Measurements from ENCODE around the gene LARGE1. TPM values are rescaled to one million over a fixed set of nuclear protein-coding genes. Genes with fewer than 3 reads are reported as not detected.

Gene LARGE1
- total RNA-seq, 2 experiments from 2014 or later: 0.81 to 2.0 TPM

- POLR2A ChIA-PET: no interaction called here
- no peak overlapping the region for H3K4me3 Mint-ChIP-seq
- H3K27ac Mint-ChIP-seq: no peak overlapping the region
- no peaks in the 10 kb centered on the region for H3K4me1 Mint-ChIP-seq (ENCODE audit: low read depth)
- no peaks in the 10 kb centered on the region for H3K36me3 Mint-ChIP-seq
- CTCF ChIA-PET: no interaction called here
- intact Hi-C loops (cut with micrococcal nuclease): no loop called here
- no peaks in the 10 kb centered on the region for H3K27me3 Mint-ChIP-seq
- H3K9me3 Mint-ChIP-seq: peaks cover 12% of the 10 kb centered on the region
- DNase-seq: no peak
These were observed 78.3 kb downstream of the LARGE1 start for GRCh38 chr22:33842006-33842354.

DNA sequence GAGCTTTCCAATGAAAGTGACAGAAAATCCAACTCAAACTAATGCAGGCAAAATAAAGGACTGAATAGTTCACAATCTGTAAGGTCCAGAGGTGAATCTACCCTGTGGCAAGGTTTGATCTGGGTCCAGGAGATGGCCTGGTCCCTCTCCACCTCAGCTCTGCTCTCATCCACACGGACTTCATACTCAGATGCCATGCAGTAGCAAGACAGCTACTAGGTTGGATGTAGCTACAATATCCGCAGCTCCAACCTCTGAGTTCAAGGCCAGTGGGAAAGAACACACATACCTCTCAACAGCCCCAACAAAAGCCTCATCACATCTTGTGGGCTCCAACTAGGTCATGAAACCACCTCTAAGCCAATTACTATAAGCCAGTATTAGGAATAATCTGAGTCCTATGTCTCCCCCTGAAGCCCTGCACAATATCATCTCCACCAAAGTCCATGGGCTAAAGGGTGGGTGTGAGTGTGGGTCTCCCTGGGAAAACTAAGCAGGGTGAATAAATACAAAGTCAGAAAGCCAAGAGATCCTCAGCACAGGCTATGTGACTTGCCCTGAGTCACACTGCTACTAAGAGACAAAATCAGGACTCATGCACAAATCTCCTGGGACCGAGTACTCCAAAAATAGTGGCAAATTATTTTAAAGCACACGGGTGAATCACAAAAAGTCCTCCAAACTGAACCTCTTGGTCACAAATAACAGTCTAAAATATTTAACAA is 78.8 kb downstream of the LARGE1 start:
- POLR2A ChIA-PET: no interaction called here
- H3K4me1 Mint-ChIP-seq (ENCODE audit: low read depth): no peaks in the 10 kb centered on the region
- H3K27me3 Mint-ChIP-seq: no peaks in the 10 kb centered on the region
- H3K4me3 Mint-ChIP-seq: no peak overlapping the region
- H3K27ac Mint-ChIP-seq: no peak overlapping the region
- CTCF ChIA-PET: no interaction called here
- H3K9me3 Mint-ChIP-seq: peaks cover 8% of the 10 kb centered on the region
- intact Hi-C loops (cut with micrococcal nuclease): no loop called here
- H3K36me3 Mint-ChIP-seq: no peaks in the 10 kb centered on the region
- no peak for DNase-seq

DNA sequence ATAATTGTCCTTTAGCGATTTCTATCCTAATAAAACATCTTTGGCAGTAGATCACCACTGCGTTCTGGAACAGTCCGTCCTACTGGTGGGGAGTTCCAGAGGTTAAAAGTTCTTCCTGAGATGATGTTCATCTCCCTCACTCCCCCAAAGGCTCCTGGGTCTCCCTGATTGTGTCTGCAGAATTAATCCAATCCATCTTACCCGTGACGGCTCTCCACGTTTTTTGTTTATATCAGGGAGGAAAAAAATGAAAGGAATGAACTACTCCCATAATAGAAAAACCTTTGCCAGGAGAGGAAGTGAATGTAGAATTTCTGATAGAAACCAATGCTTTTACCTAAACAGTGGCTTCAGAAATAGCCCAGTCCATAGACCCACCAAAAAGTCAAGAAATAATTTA is 81.6 kb downstream of the LARGE1 start:
- Mint-ChIP-seq H3K4me3 (no peak overlapping the region), H3K9me3 (no peaks in the 10 kb centered on the region), H3K36me3 (no peaks in the 10 kb centered on the region), H3K27me3 (no peaks in the 10 kb centered on the region), H3K4me1 (ENCODE audit: low read depth) (no peaks in the 10 kb centered on the region), H3K27ac (no peak overlapping the region)
- ChIA-PET POLR2A (no interaction called here), CTCF (no interaction called here)
- no peak for DNase-seq
- intact Hi-C loops (cut with micrococcal nuclease): no loop called here

GRCh38 chr22:33837826-33838225 is 82.5 kb downstream of the LARGE1 start:
- POLR2A ChIA-PET: no interaction called here

DNA sequence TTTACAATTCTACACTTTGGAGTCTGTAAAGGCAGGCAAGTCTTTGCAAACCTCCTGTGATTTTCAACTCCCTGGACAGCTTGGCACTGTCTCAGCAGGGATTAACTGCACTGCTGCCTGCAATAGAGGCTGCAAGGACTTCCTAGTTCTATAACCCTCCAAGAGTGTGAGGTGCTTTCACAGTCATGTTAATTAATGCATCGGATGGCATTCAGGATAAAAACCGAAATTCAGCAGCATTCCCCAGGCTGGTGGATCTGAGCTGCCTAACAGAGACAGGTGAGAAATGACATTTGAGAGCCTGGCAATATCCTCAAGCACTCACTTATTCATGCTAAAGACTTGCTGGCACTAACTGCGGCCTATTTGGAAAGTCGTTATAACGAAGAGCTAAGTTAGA is 85.0 kb downstream of the LARGE1 start:
- no peaks in the 10 kb centered on the region for H3K9me3 Mint-ChIP-seq
- ChIA-PET CTCF (no interaction called here), POLR2A (no interaction called here)

More at GRCh38 chr22:33837826-33838225, 82.5 kb downstream of the LARGE1 start:
- intact Hi-C loops (cut with micrococcal nuclease): no loop called here
- CTCF ChIA-PET: no interaction called here
- no peak overlapping the region for H3K4me3 Mint-ChIP-seq
- H3K27me3 Mint-ChIP-seq: no peaks in the 10 kb centered on the region
- no peak for DNase-seq
- H3K36me3 Mint-ChIP-seq: no peaks in the 10 kb centered on the region
- H3K4me1 Mint-ChIP-seq (ENCODE audit: low read depth): no peaks in the 10 kb centered on the region
- H3K9me3 Mint-ChIP-seq: no peaks in the 10 kb centered on the region
- no peak overlapping the region for H3K27ac Mint-ChIP-seq

DNA sequence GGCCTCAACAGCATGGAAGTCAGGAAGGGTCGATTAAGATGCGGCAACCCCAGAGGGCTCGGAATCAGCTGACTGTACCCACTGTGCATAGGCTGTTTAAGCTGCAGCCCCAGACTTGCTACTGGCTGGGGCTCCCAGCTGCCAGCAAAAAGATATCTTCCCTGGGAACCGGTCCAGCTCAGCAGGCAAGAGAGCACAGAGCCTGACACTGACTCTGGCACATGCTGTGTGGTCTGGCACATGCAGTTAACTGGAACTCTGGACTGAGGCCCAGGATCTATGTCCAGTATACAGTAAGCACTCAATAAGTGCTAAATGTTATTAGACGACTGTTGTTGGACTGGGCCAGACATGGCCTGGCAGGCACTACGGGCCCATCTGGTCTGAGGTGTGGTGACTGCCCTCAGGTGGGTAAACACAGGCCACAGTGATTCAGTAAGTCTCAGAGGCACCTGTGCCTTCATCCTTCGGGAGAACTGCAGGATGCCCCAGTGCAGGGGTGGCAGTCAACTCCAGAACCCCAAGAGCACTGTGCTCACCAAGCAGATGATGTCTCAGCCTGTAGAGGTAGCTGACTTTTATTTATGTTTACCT is 87.6 kb downstream of the LARGE1 start:
- Mint-ChIP-seq H3K36me3 (no peaks in the 10 kb centered on the region), H3K4me3 (no peak overlapping the region), H3K27me3 (no peaks in the 10 kb centered on the region), H3K4me1 (ENCODE audit: low read depth) (no peaks in the 10 kb centered on the region), H3K9me3 (no peaks in the 10 kb centered on the region), H3K27ac (no peak overlapping the region)
- DNase-seq: no peak
- intact Hi-C loops (cut with micrococcal nuclease): no loop called here
- ChIA-PET CTCF (no interaction called here), POLR2A (no interaction called here)

More for the DNA sequence above, 85.0 kb downstream of the LARGE1 start:
- H3K27me3 Mint-ChIP-seq: no peaks in the 10 kb centered on the region
- no peaks in the 10 kb centered on the region for H3K4me1 Mint-ChIP-seq (ENCODE audit: low read depth)
- H3K4me3 Mint-ChIP-seq: no peak overlapping the region
- DNase-seq: no peak
- H3K36me3 Mint-ChIP-seq: no peaks in the 10 kb centered on the region
- no peak overlapping the region for H3K27ac Mint-ChIP-seq
- intact Hi-C loops (cut with micrococcal nuclease): no loop called here

- intact Hi-C loops (cut with micrococcal nuclease): no loop called here
- H3K4me1 Mint-ChIP-seq (ENCODE audit: low read depth): no peaks in the 10 kb centered on the region
- ChIA-PET POLR2A (no interaction called here), CTCF (no interaction called here)
- no peak overlapping the region for H3K4me3 Mint-ChIP-seq
- no peak for DNase-seq
- no peak overlapping the region for H3K27ac Mint-ChIP-seq
- H3K27me3 Mint-ChIP-seq: no peaks in the 10 kb centered on the region
- H3K36me3 Mint-ChIP-seq: no peaks in the 10 kb centered on the region
- H3K9me3 Mint-ChIP-seq: no peaks in the 10 kb centered on the region
These were observed 88.6 kb downstream of the LARGE1 start for GRCh38 chr22:33831651-33832050.

DNA sequence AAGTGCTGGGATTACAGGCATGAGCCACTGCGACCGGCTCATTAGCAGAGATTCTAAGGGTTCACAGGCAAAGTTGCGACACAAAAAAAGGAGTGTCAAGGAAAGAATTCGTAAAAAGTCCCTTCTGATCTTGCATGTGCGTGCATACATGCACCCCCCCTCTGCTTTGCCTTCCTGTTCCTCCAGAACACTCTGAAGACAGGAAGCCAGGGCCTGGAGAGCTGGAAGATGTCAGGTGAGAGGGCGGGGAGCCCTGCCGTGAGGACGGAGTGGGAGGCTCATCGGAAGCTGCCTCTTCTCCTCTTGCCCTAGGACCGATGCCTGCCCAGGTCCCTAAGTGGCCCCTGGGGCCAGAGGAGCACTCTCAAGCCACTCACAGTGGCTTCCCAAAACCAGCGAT is 89.1 kb downstream of the LARGE1 start:
- no peaks in the 10 kb centered on the region for H3K27me3 Mint-ChIP-seq
- H3K9me3 Mint-ChIP-seq: no peaks in the 10 kb centered on the region
- intact Hi-C loops (cut with micrococcal nuclease): no loop called here
- ChIA-PET CTCF (no interaction called here), POLR2A (no interaction called here)
- no peak overlapping the region for H3K4me3 Mint-ChIP-seq
- DNase-seq: no peak
- H3K36me3 Mint-ChIP-seq: no peaks in the 10 kb centered on the region
- no peak overlapping the region for H3K27ac Mint-ChIP-seq
- H3K4me1 Mint-ChIP-seq (ENCODE audit: low read depth): no peaks in the 10 kb centered on the region

- DNase-seq: no peak
- POLR2A ChIA-PET: no interaction called here
- H3K9me3 Mint-ChIP-seq: no peaks in the 10 kb centered on the region
- no peak overlapping the region for H3K27ac Mint-ChIP-seq
- intact Hi-C loops (cut with micrococcal nuclease): no loop called here
- H3K4me3 Mint-ChIP-seq: no peak overlapping the region
- no peaks in the 10 kb centered on the region for H3K27me3 Mint-ChIP-seq
- CTCF ChIA-PET: no interaction called here
- no peaks in the 10 kb centered on the region for H3K36me3 Mint-ChIP-seq
- no peaks in the 10 kb centered on the region for H3K4me1 Mint-ChIP-seq (ENCODE audit: low read depth)
These were observed 90.6 kb downstream of the LARGE1 start for GRCh38 chr22:33829546-33830280.

- intact Hi-C loops (cut with micrococcal nuclease): no loop called here
- no peak overlapping the region for H3K27ac Mint-ChIP-seq
- H3K36me3 Mint-ChIP-seq: no peaks in the 10 kb centered on the region
- CTCF ChIA-PET: no interaction called here
- no peaks in the 10 kb centered on the region for H3K9me3 Mint-ChIP-seq
- no peak for DNase-seq
- no peaks in the 10 kb centered on the region for H3K4me1 Mint-ChIP-seq (ENCODE audit: low read depth)
- POLR2A ChIA-PET: no interaction called here
- no peak overlapping the region for H3K4me3 Mint-ChIP-seq
- no peaks in the 10 kb centered on the region for H3K27me3 Mint-ChIP-seq
These were observed 92.0 kb downstream of the LARGE1 start for GRCh38 chr22:33828302-33828701.

- CTCF ChIA-PET: no interaction called here
- H3K27ac Mint-ChIP-seq: no peak overlapping the region
- intact Hi-C loops (cut with micrococcal nuclease): no loop called here
These were observed 94.5 kb downstream of the LARGE1 start for GRCh38 chr22:33825761-33826160.

GRCh38 chr22:33823552-33823951 is 96.7 kb downstream of the LARGE1 start:
- ChIA-PET CTCF (no interaction called here), POLR2A (no interaction called here)
- Mint-ChIP-seq H3K36me3 (no peaks in the 10 kb centered on the region), H3K4me3 (no peak overlapping the region), H3K27me3 (no peaks in the 10 kb centered on the region), H3K27ac (no peak overlapping the region), H3K9me3 (no peaks in the 10 kb centered on the region), H3K4me1 (ENCODE audit: low read depth) (no peaks in the 10 kb centered on the region)
- intact Hi-C loops (cut with micrococcal nuclease): no loop called here
- no peak for DNase-seq

More at GRCh38 chr22:33825761-33826160, 94.5 kb downstream of the LARGE1 start:
- no peak overlapping the region for H3K4me3 Mint-ChIP-seq
- H3K4me1 Mint-ChIP-seq (ENCODE audit: low read depth): no peaks in the 10 kb centered on the region
- POLR2A ChIA-PET: no interaction called here
- no peaks in the 10 kb centered on the region for H3K9me3 Mint-ChIP-seq
- H3K27me3 Mint-ChIP-seq: no peaks in the 10 kb centered on the region
- H3K36me3 Mint-ChIP-seq: no peaks in the 10 kb centered on the region
- DNase-seq: no peak

DNA sequence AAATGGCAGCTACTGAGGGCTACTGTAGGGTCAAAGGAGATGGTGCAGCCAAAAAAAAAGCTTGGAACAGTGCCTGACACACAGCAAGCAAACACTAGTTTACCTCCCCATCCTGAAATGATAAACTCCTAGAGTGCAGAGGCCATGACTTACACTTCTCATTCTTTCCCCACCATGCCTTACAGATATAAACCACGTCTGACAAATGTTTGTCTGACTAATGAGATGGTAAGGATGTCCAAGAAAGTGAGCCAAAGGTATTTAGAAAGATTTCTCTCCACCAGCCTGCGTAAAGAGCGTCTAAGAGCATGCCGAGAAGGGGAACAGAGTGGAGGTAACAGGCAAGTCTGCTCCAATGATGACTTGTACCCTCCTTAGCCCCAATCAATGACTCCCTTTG is 99.0 kb downstream of the LARGE1 start:
- no peak overlapping the region for H3K27ac Mint-ChIP-seq
- ChIA-PET CTCF (no interaction called here), POLR2A (no interaction called here)
- intact Hi-C loops (cut with micrococcal nuclease): no loop called here
- no peak for DNase-seq
- no peak overlapping the region for H3K4me3 Mint-ChIP-seq
- no peaks in the 10 kb centered on the region for H3K27me3 Mint-ChIP-seq
- H3K4me1 Mint-ChIP-seq (ENCODE audit: low read depth): no peaks in the 10 kb centered on the region
- H3K9me3 Mint-ChIP-seq: no peaks in the 10 kb centered on the region
- H3K36me3 Mint-ChIP-seq: no peaks in the 10 kb centered on the region

Measured in activated CD4-positive, alpha-beta memory T cell treated with anti-CD3 and anti-CD28 coated beads for 36 hours (primary cell).